ENCODE results near the gene LAMA4.

LAMA4 gene

DNA sequence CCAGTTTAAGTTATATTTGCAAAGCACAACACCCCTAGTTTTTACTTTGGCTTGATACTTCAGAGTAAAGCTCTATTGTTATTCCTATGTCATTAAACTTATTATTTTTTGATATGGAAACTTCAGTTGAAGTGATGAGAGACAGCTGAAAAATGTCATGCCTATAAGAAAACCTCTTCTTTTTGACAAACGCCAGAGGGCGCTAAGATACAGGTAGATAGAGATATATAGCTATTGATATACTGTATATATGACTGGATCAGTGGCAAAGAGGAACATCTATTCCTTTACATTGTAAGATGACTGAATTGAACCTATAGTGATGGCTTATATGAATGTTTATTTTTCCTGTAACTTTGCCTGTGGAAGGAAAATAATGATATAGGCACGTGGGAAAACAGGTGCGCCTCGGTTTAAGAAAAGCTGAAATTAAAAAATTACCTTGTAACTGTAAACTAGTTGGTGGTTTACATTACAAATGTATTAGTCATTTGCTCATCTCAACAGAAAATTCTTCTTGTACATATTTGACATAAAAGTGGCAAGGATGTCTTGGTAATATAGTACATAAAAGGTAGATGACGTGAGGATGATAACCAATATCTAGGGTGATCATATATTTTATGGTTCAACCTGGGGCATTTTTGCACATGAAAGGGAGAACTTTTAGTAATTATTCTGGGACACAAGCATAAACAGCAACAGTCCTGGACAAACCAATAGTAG is 74.1 kb downstream of the LAMA4 start:
- no peak overlapping the region for H3K27ac ChIP-seq (ENCODE audit: low read depth, low read length)
- no peak overlapping the region for H3K9ac ChIP-seq (ENCODE audit: low read length)
- H3K79me2 ChIP-seq (ENCODE audit: insufficient read depth, low read length) = no peaks in the 10 kb centered on the region
- H3K4me2 ChIP-seq (ENCODE audit: low read depth, low read length, poor library complexity, severe bottlenecking) = no peak overlapping the region
- TF ChIP-seq, protein P1, sequence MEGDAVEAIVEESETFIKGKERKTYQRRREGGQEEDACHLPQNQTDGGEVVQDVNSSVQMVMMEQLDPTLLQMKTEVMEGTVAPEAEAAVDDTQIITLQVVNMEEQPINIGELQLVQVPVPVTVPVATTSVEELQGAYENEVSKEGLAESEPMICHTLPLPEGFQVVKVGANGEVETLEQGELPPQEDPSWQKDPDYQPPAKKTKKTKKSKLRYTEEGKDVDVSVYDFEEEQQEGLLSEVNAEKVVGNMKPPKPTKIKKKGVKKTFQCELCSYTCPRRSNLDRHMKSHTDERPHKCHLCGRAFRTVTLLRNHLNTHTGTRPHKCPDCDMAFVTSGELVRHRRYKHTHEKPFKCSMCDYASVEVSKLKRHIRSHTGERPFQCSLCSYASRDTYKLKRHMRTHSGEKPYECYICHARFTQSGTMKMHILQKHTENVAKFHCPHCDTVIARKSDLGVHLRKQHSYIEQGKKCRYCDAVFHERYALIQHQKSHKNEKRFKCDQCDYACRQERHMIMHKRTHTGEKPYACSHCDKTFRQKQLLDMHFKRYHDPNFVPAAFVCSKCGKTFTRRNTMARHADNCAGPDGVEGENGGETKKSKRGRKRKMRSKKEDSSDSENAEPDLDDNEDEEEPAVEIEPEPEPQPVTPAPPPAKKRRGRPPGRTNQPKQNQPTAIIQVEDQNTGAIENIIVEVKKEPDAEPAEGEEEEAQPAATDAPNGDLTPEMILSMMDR (IDR thresholded peaks at IDR 0.05; ENCODE audit: insufficient read depth, low read length, poor library complexity, severe bottlenecking) = peak; percentile 69
- TF ChIP-seq EZH2phosphoT487 (conservative IDR thresholded peaks at IDR 0.05; ENCODE audit: low read length) = no peak
- no peaks in the 10 kb centered on the region for H3K9me3 ChIP-seq (ENCODE audit: insufficient read depth, low read length)
- H4K20me1 ChIP-seq (ENCODE audit: low read depth, low read length) = no peaks in the 10 kb centered on the region
- H3K27me3 ChIP-seq (ENCODE audit: low read length) = no peaks in the 10 kb centered on the region
- no peaks in the 10 kb centered on the region for H3K36me3 ChIP-seq (ENCODE audit: low read length)
- no peak overlapping the region for H2AFZ ChIP-seq (ENCODE audit: low read depth, low read length, severe bottlenecking)
- no peaks in the 10 kb centered on the region for H3F3A ChIP-seq (ENCODE audit: insufficient read depth)
- no peaks in the 10 kb centered on the region for H3K9me2 ChIP-seq (replicated peaks; ENCODE audit: insufficient read depth, low read length)
- no peak overlapping the region for H3K4me3 ChIP-seq (ENCODE audit: insufficient read depth, low read length, poor library complexity, severe bottlenecking)

DNA sequence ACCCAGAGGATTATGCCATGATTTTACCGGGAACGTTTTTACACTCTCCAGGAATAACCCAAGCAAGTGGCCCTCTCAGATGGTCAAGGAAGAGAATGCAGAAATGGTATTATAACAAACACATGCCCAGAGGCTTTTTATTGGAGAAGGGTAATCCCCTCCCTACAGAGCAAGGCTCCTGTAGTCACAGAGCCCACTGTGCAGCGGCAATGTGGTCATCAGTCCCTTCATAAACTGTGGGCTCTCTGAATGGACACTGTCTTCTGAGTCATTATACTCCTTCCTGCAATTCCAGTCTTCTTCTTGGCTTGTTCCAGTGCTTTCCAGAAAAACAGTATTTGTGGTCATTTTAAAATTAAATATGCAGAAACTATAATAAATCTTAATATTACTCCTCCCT is 74.7 kb downstream of the LAMA4 start:
- H3K27ac ChIP-seq (ENCODE audit: low read depth, low read length) = no peak overlapping the region
- no peaks in the 10 kb centered on the region for H4K20me1 ChIP-seq (ENCODE audit: low read depth, low read length)
- H3K79me2 ChIP-seq (ENCODE audit: insufficient read depth, low read length) = no peaks in the 10 kb centered on the region
- no peaks in the 10 kb centered on the region for H3K27me3 ChIP-seq (ENCODE audit: low read length)
- H3K4me3 ChIP-seq (ENCODE audit: insufficient read depth, low read length, poor library complexity, severe bottlenecking) = no peak overlapping the region
- H3K9ac ChIP-seq (ENCODE audit: low read length) = no peak overlapping the region
- H3K9me3 ChIP-seq (ENCODE audit: insufficient read depth, low read length) = no peaks in the 10 kb centered on the region
- no peak overlapping the region for H3K4me2 ChIP-seq (ENCODE audit: low read depth, low read length, poor library complexity, severe bottlenecking)
- no peaks in the 10 kb centered on the region for H3F3A ChIP-seq (ENCODE audit: insufficient read depth)
- H3K9me2 ChIP-seq (replicated peaks; ENCODE audit: insufficient read depth, low read length) = no peaks in the 10 kb centered on the region
- no peak overlapping the region for H2AFZ ChIP-seq (ENCODE audit: low read depth, low read length, severe bottlenecking)
- TF ChIP-seq, protein P1 (IDR thresholded peaks at IDR 0.05; ENCODE audit: insufficient read depth, low read length, poor library complexity, severe bottlenecking) = no peak
- no peak for TF ChIP-seq EZH2phosphoT487 (conservative IDR thresholded peaks at IDR 0.05; ENCODE audit: low read length)
- no peaks in the 10 kb centered on the region for H3K36me3 ChIP-seq (ENCODE audit: low read length)

DNA sequence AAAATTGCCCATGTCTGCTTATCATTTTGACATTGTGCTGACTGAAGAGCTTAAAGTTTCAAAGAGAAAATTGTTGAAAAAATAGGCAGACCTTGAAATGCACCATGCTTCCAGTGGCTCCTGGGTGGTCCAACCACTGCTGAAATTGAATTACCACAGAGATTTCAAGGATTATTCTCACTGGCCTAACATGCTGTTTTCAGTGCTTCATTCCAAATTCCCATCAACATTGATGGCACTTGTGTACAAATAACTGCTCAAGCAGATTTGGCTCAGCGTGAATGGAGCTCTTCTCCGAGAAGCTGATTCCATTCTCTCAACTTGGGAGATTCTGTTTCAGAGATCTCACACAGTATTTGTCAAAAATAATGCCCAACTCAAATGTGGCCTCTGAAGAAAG is 75.5 kb downstream of the LAMA4 start:
- H3K36me3 ChIP-seq (ENCODE audit: low read length) = no peaks in the 10 kb centered on the region
- H3K79me2 ChIP-seq (ENCODE audit: insufficient read depth, low read length) = no peaks in the 10 kb centered on the region
- TF ChIP-seq, protein P1 (IDR thresholded peaks at IDR 0.05; ENCODE audit: insufficient read depth, low read length, poor library complexity, severe bottlenecking) = no peak
- no peak for TF ChIP-seq EZH2phosphoT487 (conservative IDR thresholded peaks at IDR 0.05; ENCODE audit: low read length)
- no peak overlapping the region for H2AFZ ChIP-seq (ENCODE audit: low read depth, low read length, severe bottlenecking)
- H3K4me3 ChIP-seq (ENCODE audit: insufficient read depth, low read length, poor library complexity, severe bottlenecking) = no peak overlapping the region
- H3K27me3 ChIP-seq (ENCODE audit: low read length) = no peaks in the 10 kb centered on the region
- H3K9me3 ChIP-seq (ENCODE audit: insufficient read depth, low read length) = no peaks in the 10 kb centered on the region
- H3K27ac ChIP-seq (ENCODE audit: low read depth, low read length) = no peak overlapping the region
- H3K4me2 ChIP-seq (ENCODE audit: low read depth, low read length, poor library complexity, severe bottlenecking) = no peak overlapping the region
- H4K20me1 ChIP-seq (ENCODE audit: low read depth, low read length) = no peaks in the 10 kb centered on the region
- H3K9me2 ChIP-seq (replicated peaks; ENCODE audit: insufficient read depth, low read length) = no peaks in the 10 kb centered on the region
- no peak overlapping the region for H3K9ac ChIP-seq (ENCODE audit: low read length)
- no peaks in the 10 kb centered on the region for H3F3A ChIP-seq (ENCODE audit: insufficient read depth)
